ENCODE results near the gene NUDT16L1. TPM values are rescaled to one million over a fixed set of nuclear protein-coding genes. Genes with fewer than 3 reads are reported as not detected.

NUDT16L1 gene
- total and polyA plus RNA-seq, 2 of the 8 experiments (the other 6 are each of a cell fraction or from before 2014, with no cell fraction given), result 34.8 to 77.3 TPM

DNA sequence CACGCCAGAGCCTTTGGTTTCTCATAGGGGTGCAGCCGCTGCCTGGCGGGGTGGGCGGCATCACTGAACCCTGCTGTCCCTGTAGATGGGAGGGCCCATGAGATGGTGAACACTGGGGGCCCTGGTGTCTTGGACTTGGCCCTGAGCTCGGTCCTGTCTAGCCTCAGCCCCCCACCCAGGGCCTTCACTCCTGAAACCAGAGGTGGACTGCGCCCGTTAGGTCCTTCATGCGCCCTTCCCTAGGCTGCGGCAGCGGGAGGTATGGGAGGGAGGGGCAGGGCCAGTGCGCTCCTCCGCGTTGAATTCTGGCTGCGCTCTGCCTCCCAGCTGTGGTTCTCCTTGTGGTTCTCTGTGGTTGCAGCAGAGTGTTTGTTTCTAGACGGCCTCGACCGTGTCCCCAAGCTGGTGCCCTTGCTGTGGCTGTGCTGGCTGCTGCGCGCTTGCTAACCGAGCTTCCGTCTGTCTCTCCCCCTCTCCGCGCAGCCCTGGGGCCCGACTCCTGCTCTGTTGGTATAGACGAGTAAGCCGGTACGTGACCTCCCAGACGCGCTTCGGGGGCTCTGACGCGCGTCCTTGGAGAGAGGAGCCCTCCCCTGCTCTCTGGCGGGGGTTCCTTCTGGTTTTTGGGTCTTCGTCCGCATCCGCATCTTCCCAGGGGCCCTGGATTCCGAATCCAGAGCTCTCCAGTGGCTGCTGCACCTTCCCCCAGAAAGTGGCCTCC lies 7.4 kb upstream of the NUDT16L1 start (continued):
- no peak for TF ChIP-seq EP300 (IDR thresholded peaks at IDR 0.05; ENCODE audit: borderline replicate concordance in 1 of 2, low read depth in 2 of 2, low read length in 2 of 2)
- no peak for TF ChIP-seq CBX8 (IDR thresholded peaks at IDR 0.05; ENCODE audit: borderline replicate concordance, low read depth, low read length)
- no peak for TF ChIP-seq BACH1 (IDR thresholded peaks at IDR 0.05; ENCODE audit: low read length)
- TF ChIP-seq CTBP2 (IDR thresholded peaks at IDR 0.05; ENCODE audit: borderline replicate concordance, insufficient read depth, insufficient read length, low read length), result no peak
- TF ChIP-seq, protein P1, sequence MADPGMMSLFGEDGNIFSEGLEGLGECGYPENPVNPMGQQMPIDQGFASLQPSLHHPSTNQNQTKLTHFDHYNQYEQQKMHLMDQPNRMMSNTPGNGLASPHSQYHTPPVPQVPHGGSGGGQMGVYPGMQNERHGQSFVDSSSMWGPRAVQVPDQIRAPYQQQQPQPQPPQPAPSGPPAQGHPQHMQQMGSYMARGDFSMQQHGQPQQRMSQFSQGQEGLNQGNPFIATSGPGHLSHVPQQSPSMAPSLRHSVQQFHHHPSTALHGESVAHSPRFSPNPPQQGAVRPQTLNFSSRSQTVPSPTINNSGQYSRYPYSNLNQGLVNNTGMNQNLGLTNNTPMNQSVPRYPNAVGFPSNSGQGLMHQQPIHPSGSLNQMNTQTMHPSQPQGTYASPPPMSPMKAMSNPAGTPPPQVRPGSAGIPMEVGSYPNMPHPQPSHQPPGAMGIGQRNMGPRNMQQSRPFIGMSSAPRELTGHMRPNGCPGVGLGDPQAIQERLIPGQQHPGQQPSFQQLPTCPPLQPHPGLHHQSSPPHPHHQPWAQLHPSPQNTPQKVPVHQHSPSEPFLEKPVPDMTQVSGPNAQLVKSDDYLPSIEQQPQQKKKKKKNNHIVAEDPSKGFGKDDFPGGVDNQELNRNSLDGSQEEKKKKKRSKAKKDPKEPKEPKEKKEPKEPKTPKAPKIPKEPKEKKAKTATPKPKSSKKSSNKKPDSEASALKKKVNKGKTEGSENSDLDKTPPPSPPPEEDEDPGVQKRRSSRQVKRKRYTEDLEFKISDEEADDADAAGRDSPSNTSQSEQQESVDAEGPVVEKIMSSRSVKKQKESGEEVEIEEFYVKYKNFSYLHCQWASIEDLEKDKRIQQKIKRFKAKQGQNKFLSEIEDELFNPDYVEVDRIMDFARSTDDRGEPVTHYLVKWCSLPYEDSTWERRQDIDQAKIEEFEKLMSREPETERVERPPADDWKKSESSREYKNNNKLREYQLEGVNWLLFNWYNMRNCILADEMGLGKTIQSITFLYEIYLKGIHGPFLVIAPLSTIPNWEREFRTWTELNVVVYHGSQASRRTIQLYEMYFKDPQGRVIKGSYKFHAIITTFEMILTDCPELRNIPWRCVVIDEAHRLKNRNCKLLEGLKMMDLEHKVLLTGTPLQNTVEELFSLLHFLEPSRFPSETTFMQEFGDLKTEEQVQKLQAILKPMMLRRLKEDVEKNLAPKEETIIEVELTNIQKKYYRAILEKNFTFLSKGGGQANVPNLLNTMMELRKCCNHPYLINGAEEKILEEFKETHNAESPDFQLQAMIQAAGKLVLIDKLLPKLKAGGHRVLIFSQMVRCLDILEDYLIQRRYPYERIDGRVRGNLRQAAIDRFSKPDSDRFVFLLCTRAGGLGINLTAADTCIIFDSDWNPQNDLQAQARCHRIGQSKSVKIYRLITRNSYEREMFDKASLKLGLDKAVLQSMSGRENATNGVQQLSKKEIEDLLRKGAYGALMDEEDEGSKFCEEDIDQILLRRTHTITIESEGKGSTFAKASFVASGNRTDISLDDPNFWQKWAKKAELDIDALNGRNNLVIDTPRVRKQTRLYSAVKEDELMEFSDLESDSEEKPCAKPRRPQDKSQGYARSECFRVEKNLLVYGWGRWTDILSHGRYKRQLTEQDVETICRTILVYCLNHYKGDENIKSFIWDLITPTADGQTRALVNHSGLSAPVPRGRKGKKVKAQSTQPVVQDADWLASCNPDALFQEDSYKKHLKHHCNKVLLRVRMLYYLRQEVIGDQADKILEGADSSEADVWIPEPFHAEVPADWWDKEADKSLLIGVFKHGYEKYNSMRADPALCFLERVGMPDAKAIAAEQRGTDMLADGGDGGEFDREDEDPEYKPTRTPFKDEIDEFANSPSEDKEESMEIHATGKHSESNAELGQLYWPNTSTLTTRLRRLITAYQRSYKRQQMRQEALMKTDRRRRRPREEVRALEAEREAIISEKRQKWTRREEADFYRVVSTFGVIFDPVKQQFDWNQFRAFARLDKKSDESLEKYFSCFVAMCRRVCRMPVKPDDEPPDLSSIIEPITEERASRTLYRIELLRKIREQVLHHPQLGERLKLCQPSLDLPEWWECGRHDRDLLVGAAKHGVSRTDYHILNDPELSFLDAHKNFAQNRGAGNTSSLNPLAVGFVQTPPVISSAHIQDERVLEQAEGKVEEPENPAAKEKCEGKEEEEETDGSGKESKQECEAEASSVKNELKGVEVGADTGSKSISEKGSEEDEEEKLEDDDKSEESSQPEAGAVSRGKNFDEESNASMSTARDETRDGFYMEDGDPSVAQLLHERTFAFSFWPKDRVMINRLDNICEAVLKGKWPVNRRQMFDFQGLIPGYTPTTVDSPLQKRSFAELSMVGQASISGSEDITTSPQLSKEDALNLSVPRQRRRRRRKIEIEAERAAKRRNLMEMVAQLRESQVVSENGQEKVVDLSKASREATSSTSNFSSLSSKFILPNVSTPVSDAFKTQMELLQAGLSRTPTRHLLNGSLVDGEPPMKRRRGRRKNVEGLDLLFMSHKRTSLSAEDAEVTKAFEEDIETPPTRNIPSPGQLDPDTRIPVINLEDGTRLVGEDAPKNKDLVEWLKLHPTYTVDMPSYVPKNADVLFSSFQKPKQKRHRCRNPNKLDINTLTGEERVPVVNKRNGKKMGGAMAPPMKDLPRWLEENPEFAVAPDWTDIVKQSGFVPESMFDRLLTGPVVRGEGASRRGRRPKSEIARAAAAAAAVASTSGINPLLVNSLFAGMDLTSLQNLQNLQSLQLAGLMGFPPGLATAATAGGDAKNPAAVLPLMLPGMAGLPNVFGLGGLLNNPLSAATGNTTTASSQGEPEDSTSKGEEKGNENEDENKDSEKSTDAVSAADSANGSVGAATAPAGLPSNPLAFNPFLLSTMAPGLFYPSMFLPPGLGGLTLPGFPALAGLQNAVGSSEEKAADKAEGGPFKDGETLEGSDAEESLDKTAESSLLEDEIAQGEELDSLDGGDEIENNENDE (IDR thresholded peaks at IDR 0.05; ENCODE audit: insufficient replicate concordance, low read length), result no peak
- TF ChIP-seq FOSL1 (IDR thresholded peaks at IDR 0.05; ENCODE audit: insufficient read depth, low read depth, low read length), result no peak
- no peak for TF ChIP-seq CREB1 (IDR thresholded peaks at IDR 0.05)
- no peak for TF ChIP-seq RBBP5 (IDR thresholded peaks at IDR 0.05; ENCODE audit: borderline replicate concordance, low read depth, low read length)
- no peak for TF ChIP-seq GTF2F1 (IDR thresholded peaks at IDR 0.05; ENCODE audit: borderline replicate concordance, low read depth, low read length)

Measured in H1 (cell line).